Embryonic facial prominence (tissue), 1 donor: ENCODE measurements around the gene C21orf58.
"Not testable (repeated sequence)": the region's sequence is repeated elsewhere in the genome, so short reads cannot be mapped to it uniquely, and the experiment has no call there.

Experiments
- DNase-seq: peaks from one replicate; pipeline ENCODE4 v3.0.0-alpha.2; 2016; ENCODE audit errors: extremely low spot score

The C21orf58 gene

DNA sequence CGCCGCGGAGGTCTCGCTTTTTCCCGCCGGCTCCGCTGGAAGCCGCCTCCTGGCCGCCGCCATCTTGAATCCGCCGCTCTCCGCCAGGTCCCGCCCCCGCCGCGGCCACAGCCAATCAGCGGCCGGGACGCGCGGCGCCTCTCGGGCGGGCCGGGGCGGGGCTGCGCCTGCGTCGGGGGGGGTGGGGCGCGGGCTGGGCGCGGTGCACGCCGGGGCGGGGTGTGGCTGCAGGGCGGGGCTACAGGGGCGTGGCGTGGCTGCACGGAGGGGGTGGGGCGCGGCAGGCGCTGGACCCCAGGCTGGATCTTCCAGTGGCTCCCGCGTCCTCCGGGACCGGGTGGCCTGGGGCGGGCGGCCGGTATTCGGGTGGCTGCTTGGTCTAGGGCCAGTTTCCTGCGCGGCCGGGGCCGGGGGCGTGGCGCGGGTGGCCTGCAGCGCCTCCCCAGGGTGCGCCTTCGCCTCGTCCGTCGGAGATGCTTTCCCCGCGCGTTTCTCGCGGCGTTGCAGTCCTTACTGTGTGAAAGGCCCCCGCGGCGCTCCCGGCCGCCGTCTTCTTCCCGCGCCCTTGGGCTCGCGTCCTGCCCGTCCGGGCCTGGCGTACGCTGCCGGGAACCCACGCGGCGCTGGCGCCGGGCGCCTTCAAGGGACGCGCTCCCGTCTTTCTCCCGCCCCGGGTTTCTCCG is 861 bp upstream of the C21orf58 start:
- DNase-seq = peak; percentile 72

- no peak for DNase-seq
Measured at GRCh38 chr21:46323227-46323709, 402 bp downstream of the C21orf58 start.

DNA sequence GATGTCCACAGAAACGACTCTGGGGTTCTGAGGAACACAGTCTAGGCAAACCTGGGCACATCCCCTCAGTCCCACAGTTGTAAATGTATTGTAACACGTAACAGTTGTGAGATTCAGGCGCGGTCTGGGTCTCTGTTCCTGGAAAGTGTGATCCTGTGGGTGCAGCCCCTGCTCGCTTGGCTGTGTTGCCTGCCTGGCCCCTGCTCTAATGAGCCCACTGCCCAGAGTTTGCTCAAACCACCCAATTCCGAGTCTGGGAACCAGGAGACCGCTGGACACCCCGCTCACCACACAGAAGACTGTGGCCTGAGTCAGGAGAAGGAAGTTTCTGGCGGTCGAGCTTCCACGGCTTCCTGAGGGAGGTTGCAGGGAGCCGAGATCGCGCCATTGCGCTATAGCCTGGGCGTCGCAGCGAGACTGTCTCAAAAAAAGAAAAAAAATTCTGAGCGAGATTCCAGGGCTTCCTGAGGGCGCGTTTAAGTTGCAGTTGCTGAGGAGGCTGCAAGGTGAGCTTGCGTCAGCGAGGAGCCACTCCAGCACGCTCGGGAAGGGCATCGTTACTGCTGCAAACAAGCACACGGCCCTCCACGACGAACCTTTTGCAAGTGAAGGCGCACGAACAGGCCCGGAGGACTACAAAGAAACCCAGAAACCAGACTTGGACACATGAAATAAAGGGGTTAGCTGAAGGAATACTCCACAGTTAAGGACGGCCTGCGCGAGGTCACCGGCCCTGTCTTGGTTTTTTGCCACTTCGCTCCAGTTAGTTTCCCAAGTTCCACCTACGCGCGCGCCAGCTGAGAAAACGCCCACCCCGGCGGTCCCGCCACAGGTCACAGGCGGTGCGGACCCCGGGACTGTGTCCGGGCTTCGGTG is 1.1 kb downstream of the C21orf58 start:
- no peak for DNase-seq

DNA sequence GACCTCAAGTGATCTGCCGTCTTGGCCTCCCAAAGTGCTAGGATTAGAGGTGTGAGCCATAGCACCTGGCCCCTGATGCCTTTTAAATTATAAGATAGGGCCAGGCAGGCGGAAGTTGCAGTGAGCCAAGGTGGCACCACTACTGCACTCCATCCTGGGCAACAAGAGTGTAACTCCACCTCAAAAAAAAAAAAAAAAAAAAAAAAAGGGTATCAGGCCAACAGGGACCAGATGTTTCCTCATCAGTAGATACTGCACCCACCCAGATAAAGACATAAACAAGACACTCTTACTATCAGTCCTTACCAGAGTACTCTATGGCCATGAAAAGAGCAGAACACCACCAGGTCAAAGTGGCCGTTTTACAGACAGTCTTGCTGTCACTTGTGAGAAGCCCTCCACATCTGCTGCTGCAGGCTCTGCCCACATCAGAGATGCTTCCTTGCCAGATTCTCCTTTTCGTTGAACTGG is 3.3 kb downstream of the C21orf58 start:
- no peak for DNase-seq

DNA sequence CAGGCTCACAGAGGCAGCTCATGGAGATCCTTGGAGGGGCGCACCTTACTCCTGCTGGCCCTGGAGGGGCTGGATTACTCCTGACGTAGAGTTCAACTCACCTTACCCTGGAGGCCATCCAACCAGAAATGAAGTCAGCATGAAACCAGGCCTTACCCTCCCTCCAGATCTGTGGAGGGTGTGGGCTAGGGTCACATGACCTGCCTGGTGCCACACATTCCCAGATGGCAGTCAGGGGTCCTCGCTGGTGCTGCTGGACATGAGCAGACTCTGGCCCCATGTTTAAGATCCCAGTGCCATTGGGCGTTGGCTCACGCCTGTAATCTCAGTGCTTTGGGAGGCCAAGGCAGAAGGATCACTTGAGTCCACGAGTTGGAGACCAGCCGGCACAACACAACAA is 4.5 kb downstream of the C21orf58 start:
- DNase-seq = no peak

GRCh38 chr21:46318464-46318845 is 5.2 kb downstream of the C21orf58 start:
- DNase-seq = no peak

GRCh38 chr21:46317710-46318463 is 5.8 kb downstream of the C21orf58 start:
- DNase-seq = no peak

DNA sequence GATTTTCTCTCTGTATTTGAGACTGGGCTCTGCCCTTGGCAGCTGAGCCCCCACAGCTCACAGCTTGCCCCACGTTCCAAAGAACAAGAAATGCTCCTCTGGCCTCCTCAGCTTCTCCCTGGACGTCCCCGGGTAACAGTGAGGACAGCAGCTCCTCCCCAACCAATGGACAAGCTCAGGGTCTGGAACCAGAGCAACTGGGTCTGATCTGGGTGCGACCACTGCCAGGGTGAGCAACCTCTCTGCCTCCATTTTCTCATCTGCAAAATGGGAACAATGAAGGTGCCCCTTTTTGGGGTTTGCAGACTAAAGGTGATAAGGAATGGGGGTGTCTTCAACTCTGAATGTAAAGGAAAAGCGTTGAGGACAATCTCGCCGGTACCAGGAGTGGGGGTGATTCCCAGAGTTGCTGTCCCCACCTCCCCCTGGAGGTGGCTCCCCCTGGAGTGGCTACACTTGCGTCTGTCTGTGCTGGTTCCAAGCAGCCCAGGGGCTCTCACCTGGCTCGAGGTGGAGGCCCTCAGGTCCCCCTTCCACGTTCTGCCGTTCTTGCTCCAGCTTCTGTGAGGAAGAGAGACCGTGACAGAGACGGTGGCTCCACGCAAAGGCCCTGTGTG is 6.9 kb downstream of the C21orf58 start:
- no peak for DNase-seq

- DNase-seq = no peak
Measured at GRCh38 chr21:46314441-46315020, 9.1 kb downstream of the C21orf58 start.

DNA sequence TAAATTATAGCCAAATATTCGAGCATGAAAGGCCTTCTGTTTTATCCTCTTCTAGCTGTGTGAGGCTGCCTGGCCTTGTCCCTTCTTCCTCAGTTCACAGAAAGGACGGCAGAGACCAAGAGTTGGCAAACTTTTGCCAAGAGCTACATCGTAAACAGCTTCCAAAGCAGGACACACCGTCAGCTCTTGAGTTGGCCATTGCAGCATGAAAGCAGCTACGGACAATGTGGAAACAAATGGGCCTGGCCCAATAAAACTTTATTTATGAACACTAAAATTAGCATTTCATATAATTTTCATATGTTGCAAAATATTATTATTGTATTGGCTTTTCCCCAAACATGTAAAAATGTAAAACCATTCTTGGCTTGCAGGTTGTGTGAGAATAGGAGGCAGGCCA is 10.7 kb downstream of the C21orf58 start:
- DNase-seq = no peak

DNA sequence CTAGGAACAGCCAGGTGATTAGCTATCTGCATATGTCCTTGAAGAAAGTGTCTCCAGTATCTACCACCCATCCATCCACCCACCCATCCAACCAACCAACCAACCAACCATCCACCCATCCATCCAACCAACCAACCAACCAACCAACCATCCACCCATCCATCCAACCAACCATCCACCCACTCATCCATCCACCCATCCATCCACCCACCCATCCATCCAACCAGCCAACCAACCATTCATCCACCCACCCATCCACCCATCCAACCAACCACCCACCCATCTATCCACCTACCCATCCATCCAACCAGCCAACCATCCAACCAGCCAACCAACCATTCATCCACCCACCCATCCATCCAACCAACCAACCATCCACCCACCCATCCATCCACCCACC is 12.1 kb downstream of the C21orf58 start:
- DNase-seq = no peak

DNA sequence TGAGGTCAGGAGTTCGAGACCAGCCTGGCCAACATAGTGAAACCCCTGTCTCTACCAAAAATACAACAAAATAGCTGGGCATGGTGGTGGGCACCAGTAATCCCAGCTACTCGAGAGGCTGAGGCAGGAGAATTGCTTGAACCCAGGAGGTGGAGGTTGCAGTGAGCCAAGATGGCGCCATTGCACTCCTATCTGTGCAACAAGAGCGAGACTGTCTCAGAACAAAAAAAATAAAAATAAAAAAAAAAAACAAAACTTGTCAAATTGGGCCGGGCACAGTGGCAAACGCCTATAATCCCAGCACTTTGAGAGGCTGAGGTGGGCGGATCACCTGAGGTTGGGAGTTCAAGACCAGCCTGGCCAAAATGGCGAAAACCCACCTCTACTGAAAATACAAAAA is 13.4 kb downstream of the C21orf58 start:
- DNase-seq = not testable (repeated sequence)

GRCh38 chr21:46308431-46308830 is 15.2 kb downstream of the C21orf58 start:
- no peak for DNase-seq

GRCh38 chr21:46307625-46308024 is 16.0 kb downstream of the C21orf58 start:
- no peak for DNase-seq

- no peak for DNase-seq
Measured at GRCh38 chr21:46304955-46305354, 18.7 kb downstream of the C21orf58 start.

GRCh38 chr21:46304437-46304836 is 19.2 kb downstream of the C21orf58 start:
- no peak for DNase-seq

GRCh38 chr21:46301759-46302158 is 21.9 kb downstream of the C21orf58 start:
- DNase-seq = no peak

GRCh38 chr21:46299167-46299566 is 24.5 kb downstream of the C21orf58 start:
- no peak for DNase-seq

- no peak for DNase-seq
Measured at GRCh38 chr21:46297338-46298271, 26.1 kb downstream of the C21orf58 start.
